BLaER1 (cell line): ENCODE measurements around the gene FAM120AOS.

ENCODE experiments used
- H3K27ac ChIP-seq: shearing (Covaris generic); formaldehyde crosslinking; 2 replicates; pipeline ENCODE4 v1.8.1; 2022
- H3K27me3 ChIP-seq: shearing (Covaris generic); formaldehyde crosslinking; 2 replicates; pipeline ENCODE4 v1.8.1; 2022
- H3K36me3 ChIP-seq: shearing (Covaris generic); formaldehyde crosslinking; 2 replicates; pipeline ENCODE4 v1.8.1; 2022
- H3K4me1 ChIP-seq: shearing (Covaris generic); formaldehyde crosslinking; 2 replicates; pipeline ENCODE4 v1.8.1; 2022
- H3K4me2 ChIP-seq: shearing (Covaris generic); formaldehyde crosslinking; 2 replicates; pipeline ENCODE4 v1.8.1; 2022
- H3K4me3 ChIP-seq: shearing (Covaris generic); formaldehyde crosslinking; 2 replicates; pipeline ENCODE4 v1.8.1; 2022
- H3K9ac ChIP-seq: shearing (Covaris generic); formaldehyde crosslinking; 2 replicates; pipeline ENCODE4 v1.8.1; 2022
- H3K9me3 ChIP-seq: shearing (Covaris generic); formaldehyde crosslinking; 2 replicates; pipeline ENCODE4 v1.8.1; 2022
- H4K20me1 ChIP-seq: shearing (Covaris generic); formaldehyde crosslinking; 2 replicates; pipeline ENCODE4 v1.8.1; 2022
- Cebpa-rat ChIP-seq: shearing (Covaris generic); IDR thresholded peaks from 2 replicates; pipeline ENCODE4 v1.8.1; 2022

FAM120AOS gene

DNA sequence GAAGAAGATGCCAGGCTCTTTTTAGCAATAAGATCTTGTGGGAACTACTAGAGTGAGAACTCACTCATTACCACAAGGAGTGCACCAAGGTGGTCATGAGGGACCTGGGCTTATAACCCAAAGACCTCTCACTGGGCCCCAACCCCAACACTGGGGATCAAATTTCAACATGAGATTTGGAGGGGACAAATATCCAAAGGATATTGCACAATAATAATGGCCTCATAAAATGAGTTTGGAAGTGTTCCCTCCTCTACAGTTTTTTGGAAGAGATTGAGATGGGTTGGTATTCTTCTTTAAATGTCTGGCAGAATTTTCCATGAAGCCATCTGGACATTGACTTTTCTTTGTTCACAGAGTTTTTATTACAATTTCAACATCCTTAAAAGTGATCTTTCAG lies 39.9 kb downstream of the FAM120AOS start:
- Histone ChIP-seq H3K36me3 (no peaks in the 10 kb centered on the region), H3K27me3 (no peaks in the 10 kb centered on the region), H3K4me3 (no peak overlapping the region), H3K9ac (no peak overlapping the region), H3K27ac (no peak overlapping the region), H3K9me3 (peaks cover 26% of the 10 kb centered on the region), H4K20me1 (no peaks in the 10 kb centered on the region), H3K4me1 (no peaks in the 10 kb centered on the region), H3K4me2 (no peak overlapping the region)
- TF ChIP-seq Cebpa-rat: peak; percentile 49; the same call in 1 of the 2 replicates

DNA sequence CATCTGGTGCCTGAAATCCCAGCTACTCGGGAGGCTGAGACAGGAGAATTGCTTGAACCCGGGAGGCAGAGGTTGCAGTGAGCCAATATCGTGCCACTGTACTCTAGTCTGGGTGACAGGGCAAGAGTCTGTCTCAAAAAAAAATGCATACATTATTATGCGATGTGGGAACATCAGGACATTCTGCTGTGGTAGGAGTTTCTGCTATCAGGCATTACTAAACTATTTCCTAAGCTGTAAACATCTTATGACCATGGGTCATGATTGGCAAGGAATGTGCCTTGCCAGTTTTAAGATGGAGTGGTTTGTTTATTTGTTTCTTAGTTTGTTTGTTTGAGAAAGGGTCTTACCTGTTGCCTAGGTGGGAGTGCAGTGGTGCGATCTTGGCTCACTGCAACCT lies 47.0 kb downstream of the FAM120AOS start:
- no peak overlapping the region for H3K9ac ChIP-seq
- no peaks in the 10 kb centered on the region for H3K9me3 ChIP-seq
- no peaks in the 10 kb centered on the region for H3K27me3 ChIP-seq
- no peak for TF ChIP-seq Cebpa-rat
- H3K4me1 ChIP-seq: no peaks in the 10 kb centered on the region
- H3K4me3 ChIP-seq: no peak overlapping the region
- H3K27ac ChIP-seq: no peak overlapping the region
- H3K4me2 ChIP-seq: no peak overlapping the region
- no peaks in the 10 kb centered on the region for H4K20me1 ChIP-seq
- H3K36me3 ChIP-seq: no peaks in the 10 kb centered on the region

DNA sequence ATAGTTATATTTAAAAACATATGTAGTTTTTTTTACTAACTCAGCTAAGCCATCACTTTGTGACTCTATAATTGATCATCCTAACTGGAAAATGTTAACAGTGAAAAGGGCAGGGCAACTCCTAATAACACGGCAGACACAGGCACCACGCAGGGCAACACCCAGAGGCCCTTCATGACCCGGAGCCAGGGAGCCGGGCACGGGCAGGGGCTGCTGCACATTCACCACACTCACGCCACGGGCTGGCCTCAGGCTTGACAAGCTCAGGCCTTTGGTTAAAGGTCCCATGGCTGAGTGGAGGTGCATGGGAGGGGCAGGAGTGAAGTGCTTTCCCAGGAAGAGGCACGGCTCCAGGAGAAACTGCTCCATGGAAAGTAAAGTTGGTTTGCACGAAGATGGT lies 54.9 kb downstream of the FAM120AOS start:
- Histone ChIP-seq H3K27ac (no peak overlapping the region), H3K27me3 (no peaks in the 10 kb centered on the region), H3K9me3 (no peaks in the 10 kb centered on the region), H3K9ac (no peak overlapping the region), H3K36me3 (no peaks in the 10 kb centered on the region), H3K4me1 (no peaks in the 10 kb centered on the region), H3K4me2 (no peak overlapping the region), H3K4me3 (no peak overlapping the region), H4K20me1 (no peaks in the 10 kb centered on the region)
- TF ChIP-seq Cebpa-rat: no peak

- no peak overlapping the region for H3K4me2 ChIP-seq
- TF ChIP-seq Cebpa-rat: no peak
- H3K27ac ChIP-seq: no peak overlapping the region
- H3K4me3 ChIP-seq: no peak overlapping the region
- no peaks in the 10 kb centered on the region for H3K36me3 ChIP-seq
- no peak overlapping the region for H3K9ac ChIP-seq
- H3K4me1 ChIP-seq: no peaks in the 10 kb centered on the region
- H3K27me3 ChIP-seq: no peaks in the 10 kb centered on the region
- no peaks in the 10 kb centered on the region for H4K20me1 ChIP-seq
- no peaks in the 10 kb centered on the region for H3K9me3 ChIP-seq
Observed at GRCh38 chr9:93397661-93398373, 55.6 kb downstream of the FAM120AOS start.
